WTC11 (cell line): ENCODE data around the gene FUT8. TPM values are rescaled to one million over a fixed set of nuclear protein-coding genes. Genes with fewer than 3 reads are reported as not detected.

Experiments
- ATAC-seq: fragments of 200-7000 bp; cut with Tn5 transposase; 2 replicates; pipeline ENCODE4 v1.10.0; 2021; ENCODE audit warnings: mild to moderate bottlenecking, moderate library complexity
- CTCF ChIA-PET: fragments of 300-600 bp; sonication (Branson Sonifier 250); formaldehyde crosslinking; loops from one replicate; lab custom pipeline; 2021; ENCODE audit warnings: antibody characterized with exemption; lab: Charles Lee
- POLR2A ChIA-PET: fragments of 350-600 bp; sonication (Branson Sonifier 250); formaldehyde crosslinking; loops from one replicate; lab custom pipeline; 2021; ENCODE audit warnings: antibody characterized with exemption; lab: Charles Lee
- DNase-seq: peaks from one replicate; pipeline ENCODE4 v3.0.0; 2021; ENCODE audit warnings: low spot score
- H3K27ac Mint-ChIP-seq: 2 replicates; pipeline ENCODE4 v1.8.0; 2021; ENCODE audit warnings: mixed read lengths
- H3K27me3 Mint-ChIP-seq: 2 replicates; pipeline ENCODE4 v1.8.0; 2021; ENCODE audit warnings: low read depth, mild to moderate bottlenecking, moderate library complexity, mixed read lengths
- H3K36me3 Mint-ChIP-seq: 2 replicates; pipeline ENCODE4 v1.8.0; 2021; ENCODE audit warnings: mixed read lengths
- H3K4me1 Mint-ChIP-seq: 2 replicates; pipeline ENCODE4 v1.8.0; 2022; ENCODE audit warnings: mixed read lengths
- H3K4me3 Mint-ChIP-seq: 2 replicates; pipeline ENCODE4 v1.8.0; 2021; ENCODE audit warnings: mild to moderate bottlenecking, moderate library complexity, mixed read lengths
- H3K9me3 Mint-ChIP-seq: 2 replicates; pipeline ENCODE4 v1.8.0; 2021; ENCODE audit warnings: mixed read lengths
- ATF2 ChIP-seq: sonication (generic); formaldehyde crosslinking; IDR thresholded peaks from 2 replicates; pipeline ENCODE4 v1.8.1; 2022; ENCODE audit warnings: low read depth, missing genetic modification reagents, borderline replicate concordance
- ELF4 ChIP-seq: sonication (generic); formaldehyde crosslinking; IDR thresholded peaks from 2 replicates; pipeline ENCODE4 v1.8.1; 2022; ENCODE audit warnings: low read depth, mild to moderate bottlenecking, moderate library complexity, missing genetic modification reagents
- FOXP1 ChIP-seq: sonication (generic); formaldehyde crosslinking; IDR thresholded peaks from 2 replicates; pipeline ENCODE4 v1.8.0; 2022; ENCODE audit warnings: missing genetic modification reagents, mild to moderate bottlenecking, moderate library complexity, borderline replicate concordance
- GABPB1 ChIP-seq: sonication (generic); formaldehyde crosslinking; IDR thresholded peaks from 2 replicates; pipeline ENCODE4 v1.8.1; 2023; ENCODE audit warnings: mild to moderate bottlenecking, missing genetic modification reagents
- IRF2 ChIP-seq: sonication (generic); formaldehyde crosslinking; IDR thresholded peaks from 2 replicates; pipeline ENCODE4 v1.8.0; 2022; ENCODE audit warnings: low read depth, missing genetic modification reagents, borderline replicate concordance
- NFATC4 ChIP-seq: fragments of 250-450 bp; sonication (Bioruptor Pico); IDR thresholded peaks from 2 replicates; pipeline ENCODE4 v1.9.0; 2021; ENCODE audit warnings: mild to moderate bottlenecking
- NFYB ChIP-seq: sonication (generic); formaldehyde crosslinking; conservative IDR thresholded peaks from 2 replicates; pipeline ENCODE4 v1.8.0; 2022; ENCODE audit warnings: low read depth, missing genetic modification reagents
- OVOL2 ChIP-seq: fragments of 250-450 bp; sonication (Bioruptor Pico); IDR thresholded peaks from 2 replicates; pipeline ENCODE4 v1.9.0; 2021; ENCODE audit warnings: mild to moderate bottlenecking, borderline replicate concordance
- PRRX2 ChIP-seq: fragments of 250-450 bp; sonication (Bioruptor Pico); IDR thresholded peaks from 2 replicates; pipeline ENCODE4 v1.8.0; 2021; ENCODE audit warnings: mild to moderate bottlenecking
- SMAD3 ChIP-seq: sonication (generic); formaldehyde crosslinking; IDR thresholded peaks from 2 replicates; pipeline ENCODE4 v1.8.0; 2022; ENCODE audit warnings: missing genetic modification reagents, mild to moderate bottlenecking, borderline replicate concordance
- TCF7 ChIP-seq: sonication (generic); formaldehyde crosslinking; IDR thresholded peaks from 2 replicates; pipeline ENCODE4 v1.8.0; 2022; ENCODE audit warnings: mild to moderate bottlenecking, low read depth, missing genetic modification reagents, moderate library complexity
- TEAD1 ChIP-seq: sonication (generic); formaldehyde crosslinking; IDR thresholded peaks from 2 replicates; pipeline ENCODE4 v1.8.0; 2022; ENCODE audit warnings: mild to moderate bottlenecking, missing genetic modification reagents
- ZBTB43 ChIP-seq: sonication (generic); formaldehyde crosslinking; IDR thresholded peaks from 2 replicates; pipeline ENCODE4 v1.8.1; 2023; ENCODE audit warnings: mild to moderate bottlenecking, missing genetic modification reagents
- ZNF232 ChIP-seq: sonication (generic); formaldehyde crosslinking; IDR thresholded peaks from 2 replicates; pipeline ENCODE4 v1.8.0; 2022; ENCODE audit warnings: mild to moderate bottlenecking, missing genetic modification reagents
- ZNF263 ChIP-seq: sonication (generic); formaldehyde crosslinking; IDR thresholded peaks from 2 replicates; pipeline ENCODE4 v1.8.1; 2022; ENCODE audit warnings: low read depth, mild to moderate bottlenecking, moderate library complexity, missing genetic modification reagents
- ZNF317 ChIP-seq: sonication (generic); formaldehyde crosslinking; IDR thresholded peaks from 2 replicates; pipeline ENCODE4 v1.8.1; 2023; ENCODE audit warnings: low read depth, mild to moderate bottlenecking, moderate library complexity, missing genetic modification reagents, borderline replicate concordance
- ZNF396 ChIP-seq: fragments of 250-450 bp; sonication (Bioruptor Pico); IDR thresholded peaks from 2 replicates; pipeline ENCODE4 v1.8.0; 2021; ENCODE audit warnings: mild to moderate bottlenecking, moderate library complexity, borderline replicate concordance
- ZNF423 ChIP-seq: fragments of 250-450 bp; sonication (Bioruptor Pico); IDR thresholded peaks from 2 replicates; pipeline ENCODE4 v2.1.2; 2022; ENCODE audit warnings: mild to moderate bottlenecking, moderate library complexity
- ZNF512 ChIP-seq: sonication (generic); formaldehyde crosslinking; IDR thresholded peaks from 2 replicates; pipeline ENCODE4 v1.8.1; 2022; ENCODE audit warnings: missing genetic modification reagents, borderline replicate concordance
- total RNA-seq: library from RNA; stranded (reverse); gene quantifications from 3 replicates; pipeline ENCODE4 v1.2.3, GENCODE V29; 2021
- TF ChIP-seq, protein P1 (sequence below): sonication (generic); formaldehyde crosslinking; conservative IDR thresholded peaks from 2 replicates; pipeline ENCODE4 v1.8.1; 2023; ENCODE audit warnings: mild to moderate bottlenecking, low read depth, missing genetic modification reagents, moderate library complexity
- TF ChIP-seq, protein P2 (sequence below): sonication (generic); formaldehyde crosslinking; IDR thresholded peaks from 2 replicates; pipeline ENCODE4 v1.8.1; 2022; ENCODE audit warnings: mild to moderate bottlenecking, moderate library complexity, missing genetic modification reagents

Gene FUT8
- total RNA-seq, 1 experiment from 2014 or later: 37.9 TPM

DNA sequence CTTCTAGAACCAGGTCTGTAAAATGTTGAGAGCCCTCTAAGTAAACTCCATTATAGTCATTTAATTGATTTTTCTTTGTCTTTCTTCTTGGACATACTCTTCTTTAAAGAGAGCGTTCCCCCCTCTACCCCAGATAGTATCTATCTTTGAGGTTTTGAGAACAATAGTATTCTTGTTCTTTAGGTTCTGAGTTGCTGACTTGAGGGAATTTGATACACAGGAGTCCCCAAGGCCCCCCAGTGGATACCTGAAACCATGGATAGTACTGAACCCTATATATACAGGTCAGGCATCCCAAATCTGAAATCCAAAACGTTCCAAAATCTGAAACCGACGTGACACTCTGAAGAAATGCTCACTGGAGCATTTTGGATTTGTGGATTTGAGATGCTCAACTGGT lies 65.5 kb downstream of the FUT8 start:
- H3K9me3 Mint-ChIP-seq: no peaks in the 10 kb centered on the region

DNA sequence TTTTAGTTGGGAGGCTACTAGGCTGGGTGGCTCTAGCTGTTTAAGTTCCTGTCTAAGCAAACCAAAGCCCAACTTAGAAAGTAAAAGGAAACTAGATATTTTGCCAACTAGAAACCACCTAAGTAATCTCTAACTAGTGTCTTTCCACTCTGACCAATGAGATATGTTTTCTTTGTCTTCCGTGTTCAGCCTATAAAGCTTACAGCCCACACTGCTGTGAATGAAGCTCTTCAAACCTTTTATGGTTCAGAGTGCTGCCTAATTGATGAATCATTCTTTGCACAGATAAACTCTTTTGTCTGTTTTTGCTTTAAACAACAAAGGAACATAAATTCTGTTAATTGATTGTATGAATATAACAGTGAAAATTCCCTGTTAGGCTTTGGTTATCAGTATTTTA lies 66.1 kb downstream of the FUT8 start:
- TF ChIP-seq ZNF317 (CRISPR knock-in tag): no peak
- TF ChIP-seq ATF2 (CRISPR knock-in tag): no peak
- TF ChIP-seq NFATC4 (CRISPR knock-in tag): no peak
- TF ChIP-seq ZBTB43 (CRISPR knock-in tag): no peak
- no peak for TF ChIP-seq OVOL2 (CRISPR knock-in tag)
- TF ChIP-seq, protein P1, sequence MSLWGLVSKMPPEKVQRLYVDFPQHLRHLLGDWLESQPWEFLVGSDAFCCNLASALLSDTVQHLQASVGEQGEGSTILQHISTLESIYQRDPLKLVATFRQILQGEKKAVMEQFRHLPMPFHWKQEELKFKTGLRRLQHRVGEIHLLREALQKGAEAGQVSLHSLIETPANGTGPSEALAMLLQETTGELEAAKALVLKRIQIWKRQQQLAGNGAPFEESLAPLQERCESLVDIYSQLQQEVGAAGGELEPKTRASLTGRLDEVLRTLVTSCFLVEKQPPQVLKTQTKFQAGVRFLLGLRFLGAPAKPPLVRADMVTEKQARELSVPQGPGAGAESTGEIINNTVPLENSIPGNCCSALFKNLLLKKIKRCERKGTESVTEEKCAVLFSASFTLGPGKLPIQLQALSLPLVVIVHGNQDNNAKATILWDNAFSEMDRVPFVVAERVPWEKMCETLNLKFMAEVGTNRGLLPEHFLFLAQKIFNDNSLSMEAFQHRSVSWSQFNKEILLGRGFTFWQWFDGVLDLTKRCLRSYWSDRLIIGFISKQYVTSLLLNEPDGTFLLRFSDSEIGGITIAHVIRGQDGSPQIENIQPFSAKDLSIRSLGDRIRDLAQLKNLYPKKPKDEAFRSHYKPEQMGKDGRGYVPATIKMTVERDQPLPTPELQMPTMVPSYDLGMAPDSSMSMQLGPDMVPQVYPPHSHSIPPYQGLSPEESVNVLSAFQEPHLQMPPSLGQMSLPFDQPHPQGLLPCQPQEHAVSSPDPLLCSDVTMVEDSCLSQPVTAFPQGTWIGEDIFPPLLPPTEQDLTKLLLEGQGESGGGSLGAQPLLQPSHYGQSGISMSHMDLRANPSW (CRISPR knock-in tag): no peak
- no peak for TF ChIP-seq TEAD1 (CRISPR knock-in tag)
- no peak for TF ChIP-seq ZNF423 (CRISPR knock-in tag)
- TF ChIP-seq ZNF396: no peak
- no peak for TF ChIP-seq NFYB (CRISPR knock-in tag)
- TF ChIP-seq ZNF512: no peak
- TF ChIP-seq ZNF232 (CRISPR knock-in tag): no peak
- TF ChIP-seq, protein P2, sequence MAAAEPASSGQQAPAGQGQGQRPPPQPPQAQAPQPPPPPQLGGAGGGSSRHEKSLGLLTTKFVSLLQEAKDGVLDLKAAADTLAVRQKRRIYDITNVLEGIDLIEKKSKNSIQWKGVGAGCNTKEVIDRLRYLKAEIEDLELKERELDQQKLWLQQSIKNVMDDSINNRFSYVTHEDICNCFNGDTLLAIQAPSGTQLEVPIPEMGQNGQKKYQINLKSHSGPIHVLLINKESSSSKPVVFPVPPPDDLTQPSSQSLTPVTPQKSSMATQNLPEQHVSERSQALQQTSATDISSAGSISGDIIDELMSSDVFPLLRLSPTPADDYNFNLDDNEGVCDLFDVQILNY (CRISPR knock-in tag): no peak
- no peak for TF ChIP-seq TCF7
- no peak for TF ChIP-seq GABPB1 (CRISPR knock-in tag)
- no peak for TF ChIP-seq IRF2 (CRISPR knock-in tag)
- POLR2A ChIA-PET: no interaction called here
- no peaks in the 10 kb centered on the region for H3K27me3 Mint-ChIP-seq
- H3K27ac Mint-ChIP-seq: no peak overlapping the region
- peaks cover 78% of the 10 kb centered on the region for H3K4me1 Mint-ChIP-seq
- no peaks in the 10 kb centered on the region for H3K36me3 Mint-ChIP-seq
- H3K4me3 Mint-ChIP-seq: no peak overlapping the region
- CTCF ChIA-PET: no interaction called here
- ATAC-seq (no peak), DNase-seq (no peak)
- no peaks in the 10 kb centered on the region for H3K9me3 Mint-ChIP-seq

More for the DNA sequence above, 65.5 kb downstream of the FUT8 start:
- Mint-ChIP-seq H3K4me1 (peaks cover 76% of the 10 kb centered on the region), H3K36me3 (no peaks in the 10 kb centered on the region), H3K4me3 (no peak overlapping the region), H3K27me3 (no peaks in the 10 kb centered on the region), H3K27ac (no peak overlapping the region)
- no peak for TF ChIP-seq ZNF263 (CRISPR knock-in tag)
- no peak for TF ChIP-seq ZNF512
- no peak for TF ChIP-seq FOXP1 (CRISPR knock-in tag)
- no peak for TF ChIP-seq ZNF423 (CRISPR knock-in tag)
- TF ChIP-seq SMAD3: no peak
- TF ChIP-seq PRRX2 (CRISPR knock-in tag): no peak
- TF ChIP-seq ELF4 (CRISPR knock-in tag): no peak
- CTCF ChIA-PET: interaction anchor here (1.2 kb wide), 1 partner anchor 347 kb away, joined by 3 read pairs; no protein-coding TSS in a partner anchor
- ATAC-seq: no peak
- POLR2A ChIA-PET: no interaction called here
- DNase-seq: no peak
